Measurements from ENCODE around the gene RPL36AL. TPM values are rescaled to one million over a fixed set of nuclear protein-coding genes. Genes with fewer than 3 reads are reported as not detected.
A peak's percentile ranks its signal among the peaks of the same experiment; 100 is the strongest.

The RPL36AL gene
- polyA plus RNA-seq, 2 of the 4 experiments (the other 2 are of a cell fraction), result 390 to 469 TPM

GRCh38 chr14:49634547-49635334 is 14.3 kb upstream of the RPL36AL start, which contains the start of gene DNAAF2 (continued):
- TF ChIP-seq, protein P1, sequence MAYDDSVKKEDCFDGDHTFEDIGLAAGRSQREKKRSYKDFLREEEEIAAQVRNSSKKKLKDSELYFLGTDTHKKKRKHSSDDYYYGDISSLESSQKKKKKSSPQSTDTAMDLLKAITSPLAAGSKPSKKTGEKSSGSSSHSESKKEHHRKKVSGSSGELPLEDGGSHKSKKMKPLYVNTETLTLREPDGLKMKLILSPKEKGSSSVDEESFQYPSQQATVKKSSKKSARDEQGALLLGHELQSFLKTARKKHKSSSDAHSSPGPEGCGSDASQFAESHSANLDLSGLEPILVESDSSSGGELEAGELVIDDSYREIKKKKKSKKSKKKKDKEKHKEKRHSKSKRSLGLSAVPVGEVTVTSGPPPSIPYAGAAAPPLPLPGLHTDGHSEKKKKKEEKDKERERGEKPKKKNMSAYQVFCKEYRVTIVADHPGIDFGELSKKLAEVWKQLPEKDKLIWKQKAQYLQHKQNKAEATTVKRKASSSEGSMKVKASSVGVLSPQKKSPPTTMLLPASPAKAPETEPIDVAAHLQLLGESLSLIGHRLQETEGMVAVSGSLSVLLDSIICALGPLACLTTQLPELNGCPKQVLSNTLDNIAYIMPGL (CRISPR knock-in tag; IDR thresholded peaks at IDR 0.05; ENCODE audit: borderline replicate concordance), result no peak; the same call in 1 of the 2 replicates
- TF ChIP-seq CBX8 (IDR thresholded peaks at IDR 0.05), result no peak
- no peak for TF ChIP-seq ZC3H11A (IDR thresholded peaks at IDR 0.05)
- 0 out of 2 replicates have a peak, but pooled peaks have one; percentile 14 for TF ChIP-seq HOXB5 (CRISPR knock-in tag; IDR thresholded peaks at IDR 0.05)
- TF ChIP-seq, protein P2, sequence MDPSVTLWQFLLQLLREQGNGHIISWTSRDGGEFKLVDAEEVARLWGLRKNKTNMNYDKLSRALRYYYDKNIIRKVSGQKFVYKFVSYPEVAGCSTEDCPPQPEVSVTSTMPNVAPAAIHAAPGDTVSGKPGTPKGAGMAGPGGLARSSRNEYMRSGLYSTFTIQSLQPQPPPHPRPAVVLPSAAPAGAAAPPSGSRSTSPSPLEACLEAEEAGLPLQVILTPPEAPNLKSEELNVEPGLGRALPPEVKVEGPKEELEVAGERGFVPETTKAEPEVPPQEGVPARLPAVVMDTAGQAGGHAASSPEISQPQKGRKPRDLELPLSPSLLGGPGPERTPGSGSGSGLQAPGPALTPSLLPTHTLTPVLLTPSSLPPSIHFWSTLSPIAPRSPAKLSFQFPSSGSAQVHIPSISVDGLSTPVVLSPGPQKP (IDR thresholded peaks at IDR 0.05; ENCODE audit: low read depth, low read length), result no peak
- no peak for TF ChIP-seq EHF (CRISPR knock-in tag; IDR thresholded peaks at IDR 0.05)
- no peak for TF ChIP-seq FOXS1 (CRISPR knock-in tag; IDR thresholded peaks at IDR 0.05)
- TF ChIP-seq POLR2A (IDR thresholded peaks at IDR 0.05; ENCODE audit: low read length), result peak; percentile 24; the same call in 1 of the 2 replicates
- TF ChIP-seq, protein P3, sequence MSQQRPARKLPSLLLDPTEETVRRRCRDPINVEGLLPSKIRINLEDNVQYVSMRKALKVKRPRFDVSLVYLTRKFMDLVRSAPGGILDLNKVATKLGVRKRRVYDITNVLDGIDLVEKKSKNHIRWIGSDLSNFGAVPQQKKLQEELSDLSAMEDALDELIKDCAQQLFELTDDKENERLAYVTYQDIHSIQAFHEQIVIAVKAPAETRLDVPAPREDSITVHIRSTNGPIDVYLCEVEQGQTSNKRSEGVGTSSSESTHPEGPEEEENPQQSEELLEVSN (IDR thresholded peaks at IDR 0.05; ENCODE audit: borderline replicate concordance, low read depth), result peak; percentile 28; the same call in 1 of the 2 replicates
- no peak for TF ChIP-seq FOSB (CRISPR knock-in tag; IDR thresholded peaks at IDR 0.05)

DNA sequence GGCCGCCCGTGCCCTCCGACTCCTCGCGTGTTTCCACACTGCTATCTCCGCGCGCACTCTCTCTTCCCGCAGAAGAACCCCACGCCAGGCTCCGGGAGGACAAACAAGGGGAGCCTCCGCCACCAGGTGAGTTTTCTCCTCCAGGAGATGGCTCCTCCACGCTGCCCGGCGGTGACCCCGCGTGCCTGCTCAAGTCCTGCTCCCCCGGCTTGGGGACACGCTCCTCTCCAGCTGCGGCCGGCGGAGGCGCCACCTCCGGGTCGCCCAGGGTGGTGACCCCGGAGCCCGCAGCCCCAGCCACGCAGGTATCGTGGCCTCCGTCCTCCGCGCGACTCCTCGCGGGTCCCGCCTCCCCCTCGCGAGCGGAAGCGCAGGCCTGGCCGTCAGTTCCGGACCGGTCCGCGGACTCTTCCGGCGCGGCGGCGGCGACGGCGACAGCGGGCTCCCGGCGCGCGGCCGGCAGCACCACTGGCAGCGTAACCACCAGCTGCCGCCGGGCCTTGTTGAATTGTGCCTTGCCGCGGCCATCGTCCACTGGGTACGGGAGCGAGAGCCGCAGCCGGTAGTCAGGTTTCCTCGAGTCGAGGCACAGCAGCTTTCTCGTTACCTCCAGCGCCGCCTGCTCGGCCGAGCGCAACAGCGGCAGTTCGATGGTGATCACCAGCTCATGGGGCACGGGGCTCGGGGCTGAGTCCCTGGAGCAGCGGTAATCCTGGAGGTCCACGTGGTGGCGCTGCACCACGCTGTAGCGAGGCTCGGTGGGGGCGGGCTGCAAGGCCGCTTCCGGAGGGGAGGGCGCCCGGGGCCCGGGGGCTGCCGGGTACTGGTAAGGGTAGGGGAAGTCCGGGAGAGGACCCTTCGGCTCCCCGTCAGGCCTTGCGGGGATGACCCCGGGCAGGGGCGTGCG is 13.5 kb upstream of the RPL36AL start:
- DNase-seq (ENCODE audit: low read depth in 1 of 2, low spot score in 1 of 2), result peak; percentile 86 to 98
- no peak for FAIRE-seq
- CTCF ChIA-PET, result interaction anchor here (0.5 to 5.2 kb wide), 36 partner anchors 8 to 232 kb away, joined by 3 to 55 read pairs (median 4); partner anchors contain the start of genes KLHDC2, MGAT2, NEMF and POLE2
- H3K4me2 ChIP-seq, result peak overlapping the region; percentile 76
- peak; percentile 89 to 90 for ATAC-seq
- peak overlapping the region; percentile 78 for H3K4me3 ChIP-seq
- no peaks in the 10 kb centered on the region for H3K9me3 ChIP-seq
- POLR2A ChIA-PET, result interaction anchor here (0.6 to 3.2 kb wide), 18 partner anchors 10 to 229 kb away, joined by 3 to 46 read pairs (median 6); partner anchors contain the start of genes KLHDC2, LRR1, MGAT2 and POLE2
- WGBS (ENCODE audit: missing lambda C conversion rate), result 3% methylated on average over 50 of the region's 101 CpGs
- H3K27ac ChIP-seq, result peak overlapping the region; percentile 92 to 94
- H3K4me1 ChIP-seq, result peaks cover 22% of the 10 kb centered on the region; the same call in 2 of the 3 replicates
- TF ChIP-seq RARB (CRISPR knock-in tag; IDR thresholded peaks at IDR 0.05) (no peak), ZNF302 (CRISPR knock-in tag; IDR thresholded peaks at IDR 0.05) (no peak), HEYL (CRISPR knock-in tag; IDR thresholded peaks at IDR 0.05) (no peak), MAX (IDR thresholded peaks at IDR 0.05) (peak; percentile 90), ESRRA (IDR thresholded peaks at IDR 0.05; ENCODE audit: borderline replicate concordance, low read length) (no peak), NR3C1 (IDR thresholded peaks at IDR 0.05) (no peak), RNF2 (IDR thresholded peaks at IDR 0.05; ENCODE audit: borderline replicate concordance, low read depth) (no peak), BHLHE40 (IDR thresholded peaks at IDR 0.05; ENCODE audit: low read depth, low read length) (no peak), ZC3H11A (IDR thresholded peaks at IDR 0.05) (no peak), SREBF2 (IDR thresholded peaks at IDR 0.05) (no peak), FOSB (CRISPR knock-in tag; IDR thresholded peaks at IDR 0.05) (no peak), EP300 (IDR thresholded peaks at IDR 0.05) (no peak), MYC (IDR thresholded peaks at IDR 0.05; ENCODE audit: borderline replicate concordance, low read length) (no peak; the same call in 1 of the 2 replicates), NPAS2 (CRISPR knock-in tag; IDR thresholded peaks at IDR 0.05; ENCODE audit: borderline replicate concordance) (no peak)
- TF ChIP-seq, protein P4, sequence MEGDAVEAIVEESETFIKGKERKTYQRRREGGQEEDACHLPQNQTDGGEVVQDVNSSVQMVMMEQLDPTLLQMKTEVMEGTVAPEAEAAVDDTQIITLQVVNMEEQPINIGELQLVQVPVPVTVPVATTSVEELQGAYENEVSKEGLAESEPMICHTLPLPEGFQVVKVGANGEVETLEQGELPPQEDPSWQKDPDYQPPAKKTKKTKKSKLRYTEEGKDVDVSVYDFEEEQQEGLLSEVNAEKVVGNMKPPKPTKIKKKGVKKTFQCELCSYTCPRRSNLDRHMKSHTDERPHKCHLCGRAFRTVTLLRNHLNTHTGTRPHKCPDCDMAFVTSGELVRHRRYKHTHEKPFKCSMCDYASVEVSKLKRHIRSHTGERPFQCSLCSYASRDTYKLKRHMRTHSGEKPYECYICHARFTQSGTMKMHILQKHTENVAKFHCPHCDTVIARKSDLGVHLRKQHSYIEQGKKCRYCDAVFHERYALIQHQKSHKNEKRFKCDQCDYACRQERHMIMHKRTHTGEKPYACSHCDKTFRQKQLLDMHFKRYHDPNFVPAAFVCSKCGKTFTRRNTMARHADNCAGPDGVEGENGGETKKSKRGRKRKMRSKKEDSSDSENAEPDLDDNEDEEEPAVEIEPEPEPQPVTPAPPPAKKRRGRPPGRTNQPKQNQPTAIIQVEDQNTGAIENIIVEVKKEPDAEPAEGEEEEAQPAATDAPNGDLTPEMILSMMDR (IDR thresholded peaks at IDR 0.05), result peak; percentile 84
- TF ChIP-seq, protein P5, sequence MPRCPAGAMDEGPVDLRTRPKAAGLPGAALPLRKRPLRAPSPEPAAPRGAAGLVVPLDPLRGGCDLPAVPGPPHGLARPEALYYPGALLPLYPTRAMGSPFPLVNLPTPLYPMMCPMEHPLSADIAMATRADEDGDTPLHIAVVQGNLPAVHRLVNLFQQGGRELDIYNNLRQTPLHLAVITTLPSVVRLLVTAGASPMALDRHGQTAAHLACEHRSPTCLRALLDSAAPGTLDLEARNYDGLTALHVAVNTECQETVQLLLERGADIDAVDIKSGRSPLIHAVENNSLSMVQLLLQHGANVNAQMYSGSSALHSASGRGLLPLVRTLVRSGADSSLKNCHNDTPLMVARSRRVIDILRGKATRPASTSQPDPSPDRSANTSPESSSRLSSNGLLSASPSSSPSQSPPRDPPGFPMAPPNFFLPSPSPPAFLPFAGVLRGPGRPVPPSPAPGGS (IDR thresholded peaks at IDR 0.05), result peak; percentile 55; the same call in 1 of the 3 replicates
- TF ChIP-seq, protein P3 (IDR thresholded peaks at IDR 0.05; ENCODE audit: borderline replicate concordance, low read depth), result peak; percentile 56; the same call in 1 of the 2 replicates
- TF ChIP-seq, protein P1 (CRISPR knock-in tag; IDR thresholded peaks at IDR 0.05; ENCODE audit: borderline replicate concordance), result no peak

All from A549 (cell line).